ENCODE measurements around the gene ZIC1. TPM values are rescaled to one million over a fixed set of nuclear protein-coding genes. Genes with fewer than 3 reads are reported as not detected.

Gene ZIC1
- total RNA-seq, 1 donor from 2014 or later = not detected

DNA sequence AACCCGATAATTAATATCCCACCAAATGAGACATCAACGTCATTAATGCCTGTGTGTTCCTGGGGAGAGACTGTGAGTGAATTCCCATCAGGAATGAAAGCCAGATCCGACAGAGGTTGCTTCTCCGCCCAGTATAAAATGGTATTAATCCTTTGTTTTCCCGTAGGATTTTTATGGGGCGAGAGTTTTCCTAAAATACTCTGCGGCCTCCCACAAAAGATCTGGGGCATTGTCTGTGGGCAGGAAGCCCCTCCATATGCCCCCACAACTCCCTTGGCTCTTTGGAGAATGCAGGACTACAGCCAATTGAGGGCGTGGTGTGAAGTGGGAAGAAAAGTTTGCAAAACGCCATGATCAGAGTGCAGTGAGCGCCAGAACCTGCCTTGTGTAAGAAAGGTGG lies 29.5 kb upstream of the ZIC1 start:
- intact Hi-C loops (cut with micrococcal nuclease) = loop anchor here (5.0 kb wide), 1 partner anchor 33 kb away; no protein-coding TSS in a partner anchor

DNA sequence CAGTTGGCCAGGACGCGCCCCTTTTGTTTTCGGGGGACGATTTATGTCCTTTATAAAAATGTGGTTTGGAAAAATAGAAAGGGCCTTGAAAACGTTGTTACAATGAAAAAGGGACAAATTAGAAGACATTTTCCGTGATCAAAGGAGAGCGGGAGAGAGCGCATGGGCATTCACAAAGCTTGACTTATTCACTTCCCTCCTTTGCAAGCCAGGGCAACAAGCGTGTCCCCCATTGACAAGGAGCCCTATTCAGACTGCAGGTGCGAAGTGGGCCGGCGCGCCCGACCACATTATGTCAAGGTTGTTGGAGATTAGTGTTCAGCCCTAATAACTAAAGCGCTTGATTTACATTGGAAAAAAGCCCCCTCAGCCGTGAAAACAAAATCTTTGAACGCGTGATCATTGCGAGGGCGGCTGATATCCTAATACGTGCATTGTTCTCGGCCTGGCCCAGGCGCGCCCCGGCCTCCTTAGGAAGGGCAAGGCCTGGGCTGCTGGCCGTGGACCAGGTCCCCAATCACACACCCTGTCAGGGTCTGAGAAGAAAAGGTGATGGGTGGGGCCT lies 28.7 kb upstream of the ZIC1 start:
- intact Hi-C loops (cut with micrococcal nuclease) = no loop called here

DNA sequence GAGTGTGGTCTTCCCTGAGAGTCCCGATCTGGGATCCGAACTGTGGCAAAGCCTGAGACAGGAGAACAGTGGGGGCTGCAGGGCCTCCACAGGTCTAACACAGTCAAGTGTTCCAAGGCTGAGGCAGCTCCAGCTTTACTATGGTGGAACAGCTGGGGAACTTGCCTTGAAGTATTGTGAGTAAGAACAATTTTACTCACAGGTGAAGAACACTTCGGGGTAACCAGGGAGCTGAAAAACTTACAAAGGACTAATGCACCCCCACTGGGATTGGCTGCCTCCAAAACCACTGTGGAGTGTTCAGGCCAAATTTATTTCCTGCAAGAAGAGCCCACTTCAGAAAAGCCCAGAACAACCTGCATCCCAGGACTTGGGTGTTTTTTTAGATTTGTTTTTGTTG lies 28.2 kb upstream of the ZIC1 start:
- intact Hi-C loops (cut with micrococcal nuclease) = no loop called here

DNA sequence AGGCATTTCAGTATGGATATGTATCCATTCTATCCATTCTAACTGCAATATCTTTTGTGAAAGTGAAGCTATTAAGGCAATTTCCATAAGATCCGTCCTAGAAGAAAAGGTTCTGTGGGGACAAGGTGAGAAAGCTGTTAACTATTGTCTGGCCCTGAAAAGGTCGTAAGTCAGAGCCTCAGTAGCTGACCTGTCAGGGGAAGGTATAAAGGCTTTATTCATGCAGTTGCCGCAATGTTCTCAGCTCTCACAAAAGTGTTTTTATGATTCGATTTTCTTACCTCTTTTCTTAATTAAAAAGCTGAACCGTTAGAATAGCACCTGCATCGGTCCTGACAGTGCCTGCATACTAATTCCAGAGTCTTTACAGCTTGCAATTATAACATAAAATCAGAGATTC lies 27.6 kb upstream of the ZIC1 start:
- intact Hi-C loops (cut with micrococcal nuclease) = no loop called here

DNA sequence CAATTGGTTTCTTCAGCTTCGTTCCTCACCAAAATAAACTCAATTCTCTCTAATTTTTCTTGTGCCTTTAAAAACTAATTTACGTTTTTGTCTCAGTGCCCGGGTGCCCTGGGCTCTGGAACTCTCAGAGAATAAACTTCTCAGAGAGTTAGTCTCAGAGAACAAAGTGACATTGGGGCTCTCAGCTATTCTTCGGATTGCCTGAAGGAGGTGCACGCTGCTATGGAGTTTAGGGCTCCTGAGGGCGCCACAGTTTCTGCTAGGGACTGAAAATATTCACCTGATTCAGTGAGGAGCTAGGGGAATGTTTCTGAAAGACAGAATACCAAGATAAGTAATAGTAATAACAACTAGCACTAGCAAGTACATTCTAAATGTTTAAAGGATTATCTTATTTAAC lies 25.5 kb upstream of the ZIC1 start:
- intact Hi-C loops (cut with micrococcal nuclease) = no loop called here

DNA sequence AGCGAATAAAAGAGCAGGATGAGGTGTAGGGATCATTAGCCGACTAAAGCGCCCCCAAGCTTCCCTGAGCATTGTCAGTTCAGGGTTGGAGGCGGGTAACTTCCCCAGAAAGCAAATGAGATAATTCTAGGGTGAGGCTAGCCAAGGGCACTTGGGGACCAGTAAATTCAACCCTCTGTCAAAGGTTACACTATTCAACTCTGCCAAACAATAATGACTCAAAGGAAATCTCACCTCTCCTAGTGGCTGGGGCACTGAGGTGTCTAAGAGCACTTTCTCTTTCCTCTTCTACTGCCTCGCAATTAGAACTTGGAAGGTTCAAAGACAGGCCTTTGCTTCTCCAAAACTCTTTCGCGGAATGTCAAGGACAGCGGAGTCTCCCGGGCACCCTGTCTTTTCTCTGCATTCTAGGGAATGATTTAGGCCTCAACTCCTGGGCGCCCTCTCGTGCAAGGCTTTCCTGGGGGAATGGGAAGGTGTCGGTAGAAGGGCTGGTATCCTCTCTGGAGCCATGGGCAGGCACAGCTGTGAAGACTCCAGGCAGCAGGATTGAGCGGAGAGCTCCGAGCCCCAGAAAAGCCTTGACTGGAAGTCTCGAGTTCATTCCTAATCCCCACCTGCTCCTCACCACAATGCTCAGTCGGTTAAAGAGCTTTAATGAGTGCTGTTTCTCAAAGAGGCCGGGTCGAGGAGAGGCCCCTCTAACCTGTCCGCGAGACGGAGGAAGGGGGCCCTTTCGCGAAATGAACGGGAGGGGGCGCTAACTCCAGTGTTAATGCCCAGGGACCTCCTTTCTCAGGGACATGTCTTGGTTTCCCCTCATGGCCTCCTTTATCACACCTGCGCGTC lies 24.7 kb upstream of the ZIC1 start:
- intact Hi-C loops (cut with micrococcal nuclease) = no loop called here

DNA sequence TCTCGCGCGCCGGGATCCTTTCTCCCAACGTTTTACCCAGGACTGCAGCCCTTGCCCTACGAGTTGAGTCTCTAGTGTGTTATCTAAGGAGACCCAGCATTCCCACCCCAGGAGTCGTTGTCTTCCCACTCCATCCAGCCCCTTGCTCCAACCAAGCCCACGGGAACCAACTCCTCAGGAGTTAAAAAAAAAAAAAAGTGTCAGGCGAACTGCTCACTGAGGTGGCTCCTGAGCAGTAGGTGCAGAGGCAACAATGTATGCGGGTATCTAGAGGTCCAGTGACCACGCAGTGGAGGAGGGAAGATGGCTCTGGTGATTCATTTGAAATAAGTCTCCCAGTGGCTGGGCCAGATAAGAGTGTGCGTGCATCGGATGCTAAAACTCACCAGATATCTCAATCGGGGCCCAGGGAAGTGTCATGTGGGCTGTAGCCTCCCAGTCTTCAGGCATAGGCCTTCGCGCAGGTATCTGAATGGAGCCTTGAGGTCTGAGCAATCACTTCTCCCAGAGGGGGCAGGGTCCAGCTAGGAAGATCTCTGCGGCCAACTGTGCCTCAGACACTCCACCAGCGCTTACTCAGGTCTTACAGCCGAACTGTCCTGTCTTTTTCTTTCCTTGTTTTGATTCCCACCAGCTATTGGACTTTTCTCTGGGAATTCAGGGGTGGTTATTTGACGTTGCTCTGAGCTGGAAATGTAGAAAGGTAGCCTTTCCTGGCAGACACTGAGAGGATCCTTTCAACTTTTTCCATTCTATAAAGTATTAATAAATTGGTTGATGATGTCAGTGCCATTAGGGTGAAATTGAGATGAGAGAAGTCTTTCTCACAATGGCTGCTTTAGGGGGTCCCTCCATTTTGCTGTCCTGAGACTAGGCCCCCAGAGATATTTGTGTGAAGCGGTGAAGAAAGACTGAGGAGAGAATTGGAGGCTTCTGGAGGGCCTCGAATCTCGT lies 23.8 kb upstream of the ZIC1 start:
- intact Hi-C loops (cut with micrococcal nuclease) = no loop called here

DNA sequence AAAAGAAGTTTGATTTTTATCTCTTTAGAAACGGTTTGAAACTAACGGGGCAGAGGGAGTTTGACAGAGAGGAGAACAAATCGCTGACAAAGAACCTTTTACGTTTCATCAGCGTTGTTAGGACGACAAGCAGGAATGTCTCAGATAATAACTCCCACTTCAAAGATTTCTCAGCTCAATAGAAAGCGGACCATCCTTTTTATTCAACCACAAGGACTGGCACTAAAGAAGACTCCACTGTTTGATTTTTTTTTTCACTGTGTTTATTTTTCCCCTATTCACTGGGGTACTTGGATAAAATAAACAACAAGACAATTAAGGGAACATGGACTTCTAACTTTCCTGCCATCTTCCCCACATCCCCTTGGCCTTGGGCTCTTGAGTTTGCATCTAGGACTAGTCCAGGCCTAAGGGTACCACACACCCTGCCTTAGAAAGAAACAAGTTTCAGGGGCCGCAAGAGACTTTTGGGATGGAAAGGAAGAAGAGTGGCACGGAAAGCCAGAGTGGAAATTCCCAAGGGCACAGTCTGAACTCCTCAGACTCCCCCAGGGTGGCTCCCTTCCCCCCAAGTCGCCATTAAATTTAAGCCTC lies 21.8 kb upstream of the ZIC1 start:
- intact Hi-C loops (cut with micrococcal nuclease) = no loop called here

DNA sequence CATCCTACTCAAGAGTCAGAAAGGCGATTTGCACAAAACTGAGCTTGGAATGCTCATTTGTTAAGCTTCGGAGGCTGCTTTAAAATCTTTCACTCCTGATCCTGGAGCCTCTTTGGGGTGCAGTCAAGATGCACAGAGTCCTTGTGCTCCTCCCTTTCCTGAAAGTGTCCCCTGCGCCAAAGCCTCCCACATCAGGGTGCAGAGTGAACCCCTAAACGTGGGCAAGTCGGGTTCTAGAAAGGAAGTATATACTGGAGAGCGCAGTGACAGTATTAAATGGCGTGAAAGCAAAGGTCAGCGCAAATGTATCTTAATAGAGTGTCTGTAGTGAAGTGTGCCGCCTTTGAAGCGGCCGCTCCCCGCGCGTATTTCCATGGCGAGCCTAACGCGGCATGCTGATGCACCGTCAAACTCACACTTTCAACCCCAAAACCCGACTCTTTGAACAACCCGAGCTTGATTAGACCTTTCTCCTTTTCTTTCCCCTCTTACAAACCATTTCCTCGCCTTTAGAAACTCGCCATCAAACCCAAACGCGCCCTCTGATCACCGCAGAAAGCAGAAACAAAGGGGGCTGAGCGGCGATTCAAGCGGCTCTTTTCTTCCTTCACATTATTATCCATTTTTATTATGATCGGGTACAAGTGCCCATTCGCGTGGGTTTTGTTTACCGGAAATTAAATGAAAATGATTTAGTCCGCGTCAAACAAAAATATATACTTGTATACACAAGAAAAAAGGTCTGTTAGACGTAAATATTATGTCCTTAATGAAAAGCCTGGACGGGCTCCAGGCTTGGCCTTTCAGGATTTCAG lies 21.1 kb upstream of the ZIC1 start:
- intact Hi-C loops (cut with micrococcal nuclease) = loop anchor here (2.0 kb wide), 2 partner anchors 15 to 25 kb away; no protein-coding TSS in a partner anchor

DNA sequence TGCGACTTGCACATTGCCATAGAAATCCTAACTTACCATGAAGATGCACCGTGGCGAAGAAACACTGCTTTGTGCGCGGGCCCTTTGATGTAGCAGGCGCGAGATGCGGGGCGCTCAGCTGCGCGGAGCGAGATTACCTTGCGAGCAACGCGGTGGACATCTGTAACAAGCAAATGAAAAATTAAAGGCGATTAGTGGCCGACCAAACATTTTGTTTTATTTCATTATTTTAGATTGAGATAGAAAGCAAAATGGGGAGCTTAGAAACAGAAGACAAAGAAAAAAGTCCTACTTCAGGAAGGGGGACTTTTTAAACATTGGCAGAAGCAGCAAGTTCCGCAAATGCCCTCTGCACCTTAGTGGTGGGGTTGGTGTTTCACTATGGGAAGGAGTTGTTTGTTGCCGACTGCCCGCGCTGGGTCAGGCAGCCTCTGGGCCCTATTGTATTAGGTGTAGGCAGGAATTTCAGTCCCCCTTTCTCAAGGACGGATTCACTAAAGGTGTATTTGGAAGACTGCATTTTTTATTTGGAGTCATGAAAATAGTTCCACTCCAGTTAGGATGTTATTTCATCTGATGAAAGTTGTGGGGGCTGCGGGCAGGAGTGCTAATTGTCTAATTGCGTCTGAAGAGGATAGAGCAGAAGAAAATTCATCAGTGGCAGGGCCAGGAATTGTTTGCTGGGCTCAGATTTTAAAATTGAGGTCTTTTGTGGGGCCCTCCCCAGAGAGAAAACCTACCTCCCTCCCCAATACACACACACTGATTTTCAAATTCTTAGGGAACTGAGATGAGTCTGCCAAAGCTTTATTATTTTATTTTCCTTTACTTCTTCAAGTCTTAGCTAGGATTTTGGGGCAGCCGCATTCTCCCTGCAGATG lies 20.2 kb upstream of the ZIC1 start:
- intact Hi-C loops (cut with micrococcal nuclease) = loop anchor here (2.0 kb wide), 2 partner anchors 16 to 24 kb away; no protein-coding TSS in a partner anchor

DNA sequence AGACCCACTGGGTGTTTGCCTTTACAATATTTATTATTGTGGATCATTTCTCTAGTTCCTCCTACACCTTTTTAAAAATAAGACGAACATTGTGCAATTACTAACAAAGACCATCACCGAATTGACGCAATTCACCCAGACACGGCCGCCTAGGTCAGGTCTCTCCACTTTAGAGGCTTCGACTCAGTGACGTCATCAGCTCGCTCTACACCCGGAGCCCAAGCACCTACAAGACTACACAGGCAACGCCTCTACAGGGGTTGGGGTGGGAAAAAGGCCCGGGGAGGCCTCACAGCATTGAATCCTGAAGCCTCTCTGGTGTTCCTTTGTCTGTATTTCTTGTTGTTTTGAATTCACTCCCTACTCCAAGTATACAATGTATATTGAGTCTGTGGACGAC lies 19.4 kb upstream of the ZIC1 start:
- intact Hi-C loops (cut with micrococcal nuclease) = loop anchor here (1.0 to 2.0 kb wide), 4 partner anchors 17 to 33 kb away; partner anchors contain the start of gene ZIC4

DNA sequence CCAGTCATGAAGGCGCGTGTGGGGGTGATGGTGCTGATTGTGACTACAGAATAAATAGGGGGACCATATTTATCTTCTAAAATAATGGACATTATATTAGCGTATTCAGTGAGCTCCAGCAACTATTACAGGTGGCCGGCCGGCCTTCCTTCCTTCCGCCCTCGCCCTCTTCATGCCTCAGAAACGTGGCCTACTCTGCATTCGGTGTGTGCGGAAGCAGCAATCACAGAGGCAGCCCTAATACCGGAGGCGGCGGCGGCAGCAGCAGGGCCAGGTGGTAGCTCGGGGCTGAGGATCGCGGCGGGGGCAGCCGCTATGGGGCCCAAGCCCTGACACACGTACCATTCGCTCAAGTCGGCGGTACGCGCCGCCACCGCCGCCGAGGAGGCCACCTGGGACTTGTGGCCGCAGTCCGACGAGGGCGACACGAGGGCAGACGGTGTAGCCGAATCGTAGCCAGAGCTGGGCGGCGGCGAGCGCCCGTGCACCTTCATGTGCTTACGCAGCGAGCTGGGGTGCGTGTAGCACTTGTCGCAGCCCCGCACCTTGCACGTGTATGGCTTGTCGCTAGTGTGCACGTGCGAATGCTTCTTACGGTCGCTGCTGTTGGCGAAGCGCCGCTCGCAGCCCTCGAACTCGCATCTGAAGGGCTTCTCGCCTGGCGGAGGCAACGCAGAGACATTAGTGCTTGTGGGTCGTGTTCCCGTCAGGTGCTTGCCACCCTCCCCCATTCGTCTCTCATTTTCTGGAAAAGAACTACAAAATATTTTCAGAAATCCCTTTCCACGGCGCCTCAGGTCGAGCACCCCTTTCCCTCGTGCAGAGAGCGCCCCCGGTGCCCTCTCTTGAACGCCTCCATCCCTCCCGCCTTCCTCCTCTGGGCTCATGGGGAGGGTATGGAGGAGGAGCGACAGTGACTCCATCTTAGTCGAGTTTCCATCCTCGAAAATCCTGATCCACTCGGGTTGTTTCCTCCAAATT lies 18.3 kb upstream of the ZIC1 start:
- intact Hi-C loops (cut with micrococcal nuclease) = loop anchor here (1.0 to 2.0 kb wide), 2 partner anchors 16 to 31 kb away; partner anchors contain the start of gene ZIC4

DNA sequence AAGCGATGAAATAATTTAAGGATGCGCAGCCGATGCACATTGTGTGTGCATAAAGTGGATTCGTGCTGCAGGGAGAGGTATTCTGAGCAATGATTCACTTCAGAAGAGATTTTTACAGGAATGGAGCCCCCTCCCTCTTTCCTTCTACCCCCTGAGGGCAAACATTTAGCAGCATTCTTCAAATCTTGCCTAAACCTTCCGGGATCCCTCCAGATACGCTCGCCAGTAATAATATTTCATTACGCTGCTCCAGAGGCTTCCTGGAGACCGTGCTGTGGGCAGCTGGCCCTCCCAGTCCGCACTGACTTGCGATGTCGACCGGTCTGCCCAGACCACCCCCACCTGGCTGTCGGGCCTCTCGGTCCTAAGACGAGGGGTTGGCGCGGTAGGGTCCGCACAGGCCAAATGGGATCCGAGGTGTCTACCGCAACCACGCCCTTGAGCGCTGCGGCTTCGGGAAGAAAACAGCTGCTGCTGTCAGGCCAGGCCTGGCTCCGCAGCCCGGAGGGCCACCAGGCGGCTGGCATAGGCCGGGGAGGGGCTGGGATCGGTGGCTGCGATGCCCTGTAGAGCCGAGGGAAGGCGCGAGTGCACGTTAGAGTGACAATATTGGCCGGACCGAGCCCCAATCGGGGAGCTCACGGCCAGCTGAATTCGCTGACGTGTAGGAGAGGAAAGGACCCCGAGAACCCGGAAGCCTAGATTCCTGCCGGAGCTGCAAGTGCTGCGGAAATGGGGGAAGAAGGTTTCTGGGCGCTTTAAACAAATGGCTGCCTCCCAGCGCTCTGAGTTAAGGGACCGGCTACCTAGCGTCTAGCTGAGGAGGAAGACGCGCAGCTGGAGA lies 17.2 kb upstream of the ZIC1 start:
- intact Hi-C loops (cut with micrococcal nuclease) = loop anchor here (2.0 kb wide), 1 partner anchor 15 kb away; the partner anchor contains the start of gene ZIC4

DNA sequence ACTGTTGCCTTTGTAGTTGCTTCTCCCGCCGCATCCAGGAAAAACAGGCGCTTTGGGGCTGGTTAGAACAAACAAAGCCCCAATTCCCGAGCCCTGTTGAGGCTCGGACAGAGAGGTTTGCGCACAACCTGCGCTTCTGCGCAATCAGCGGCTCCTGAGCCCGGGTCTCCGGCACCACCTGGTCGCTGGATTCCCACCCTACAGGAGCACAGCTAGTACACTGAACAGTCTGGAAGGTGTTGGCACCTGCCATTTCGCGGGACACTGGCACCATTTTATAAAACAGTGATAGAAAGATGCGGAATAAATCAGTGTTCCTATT lies 16.6 kb upstream of the ZIC1 start:
- intact Hi-C loops (cut with micrococcal nuclease) = no loop called here

DNA sequence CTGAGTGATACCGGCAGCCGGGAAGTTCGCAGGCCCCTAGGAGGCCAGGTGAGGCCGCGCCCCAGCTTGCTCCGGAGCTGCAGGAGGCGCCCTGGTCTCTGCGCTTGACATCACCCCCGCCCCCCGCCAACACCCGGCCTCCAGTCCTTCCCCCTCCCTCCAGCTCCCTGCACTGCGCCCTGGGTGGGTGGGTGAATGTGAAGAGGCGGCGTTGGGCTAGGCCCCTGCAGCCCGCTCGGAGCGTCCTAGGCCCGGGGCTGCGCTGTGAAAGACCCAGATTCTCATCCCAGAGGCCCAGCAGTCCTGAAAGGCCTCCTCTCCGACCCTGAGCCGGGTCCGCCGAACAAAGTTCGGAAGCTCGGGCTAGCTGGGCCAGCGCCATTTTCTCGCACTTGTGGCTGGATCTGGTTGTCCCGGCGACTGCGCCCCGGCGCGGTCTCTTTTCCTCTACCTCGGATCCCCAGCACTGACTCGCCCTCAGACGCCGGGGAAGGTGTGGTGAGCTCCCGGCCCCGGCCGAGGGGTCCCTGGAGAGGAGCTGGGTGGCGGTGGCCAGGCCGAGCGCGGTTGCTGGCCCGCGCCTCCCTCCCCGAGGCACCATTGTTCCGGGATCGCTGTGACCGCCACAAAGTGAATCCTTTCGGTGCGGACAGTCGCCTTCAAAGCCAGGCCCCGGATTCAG lies 15.8 kb upstream of the ZIC1 start:
- intact Hi-C loops (cut with micrococcal nuclease) = no loop called here
